Gastroesophageal sphincter (tissue), 4 donors: ENCODE data around the gene IGF2R. TPM values are rescaled to one million over a fixed set of nuclear protein-coding genes. Genes with fewer than 3 reads are reported as not detected.

Experiments used
- ATAC-seq: fragments of 150-250 bp; one replicate; pipeline ENCODE4 v1.9.1; 2016; ENCODE audit warnings: mild to moderate bottlenecking, moderate library complexity
- H3K27ac ChIP-seq, 4 donors: fragments of 200-600 bp; sonication (generic) in 3 of 4; 1 replicate in 3 of 4; 2 replicates in 1 of 4; pipeline ENCODE4 v1.5.1; 2016 to 2019
- H3K27me3 ChIP-seq: fragments of 200-600 bp; sonication (generic); one replicate; pipeline ENCODE4 v1.5.1; 2019
- H3K36me3 ChIP-seq, 2 donors: fragments of 200-600 bp; sonication (generic); one replicate each; pipeline ENCODE4 v1.5.1; 2019; ENCODE audit warnings: control low read depth in 1 of 2
- H3K4me1 ChIP-seq, 3 donors: fragments of 200-600 bp; sonication (generic); 1 replicate in 2 of 3; 2 replicates in 1 of 3; pipeline ENCODE4 v1.5.1; 2016 to 2019; ENCODE audit warnings: control low read depth in 2 of 3
- H3K4me3 ChIP-seq, 2 donors: fragments of 200-600 bp; sonication (generic); one replicate each; pipeline ENCODE4 v1.5.1; 2019; ENCODE audit warnings: mild to moderate bottlenecking in 1 of 2, moderate library complexity in 1 of 2
- H3K9me3 ChIP-seq, 3 donors: fragments of 200-600 bp; sonication (generic); one replicate each; pipeline ENCODE4 v1.5.1; 2017 to 2019; ENCODE audit warnings: control low read depth in 2 of 3
- CTCF ChIP-seq, 4 experiments: fragments of 200-600 bp in 2 of 4; fragments of 450-650 bp in 2 of 4; sonication (generic) in 1 of 4; IDR thresholded peaks; one replicate each; pipeline ENCODE4 v1.5.1; 2017 to 2019; ENCODE audit warnings: antibody characterized with exemption in 4 of 4, mild to moderate bottlenecking in 2 of 4, moderate library complexity in 2 of 4
- EP300 ChIP-seq: sonication (generic); formaldehyde crosslinking; IDR thresholded peaks from one replicate; pipeline ENCODE4 v1.6.1; 2017; ENCODE audit warnings: antibody characterized with exemption, mild to moderate bottlenecking
- POLR2A ChIP-seq, 2 donors: fragments of 450-650 bp; IDR thresholded peaks; one replicate each; pipeline ENCODE4 v1.6.1; 2017; ENCODE audit warnings: antibody characterized with exemption in 2 of 2, mild to moderate bottlenecking in 2 of 2, moderate library complexity in 1 of 2
- POLR2AphosphoS5 ChIP-seq: sonication (generic); formaldehyde crosslinking; IDR thresholded peaks from one replicate; pipeline ENCODE4 v1.6.1; 2017; ENCODE audit warnings: antibody characterized with exemption
- WGBS, 2 donors: methylation state at CpG; one replicate each; pipeline ENCODE4 v1.1.5; 2018; ENCODE audit warnings: low coverage in 1 of 2; 5-methylcytosine and 5-hydroxymethylcytosine counted together
- total RNA-seq, 4 donors: library from RNA; depleted of rRNA; stranded (reverse); fragments of >200 nt; gene quantifications; one replicate each; pipeline ENCODE4 v1.1.0, GENCODE V29; 2016

IGF2R gene
- total RNA-seq, 4 donors from 2014 or later, result 47.9 to 81.3 (median 52.7) TPM

GRCh38 chr6:160044687-160045086 is 75.8 kb downstream of the IGF2R start:
- WGBS, 2 donors, result 41 to 84% methylated on average over 5 of the region's 5 CpGs
- peaks cover 0 to 100% of the 10 kb centered on the region in 2 donors for H3K36me3 ChIP-seq
- no peak for ATAC-seq

GRCh38 chr6:160048471-160048870 is 79.6 kb downstream of the IGF2R start:
- peaks cover 0 to 100% of the 10 kb centered on the region in 2 donors for H3K36me3 ChIP-seq

More at GRCh38 chr6:160044687-160045086, 75.8 kb downstream of the IGF2R start:
- peaks cover 0 to 18% (median 3%) of the 10 kb centered on the region in 3 donors for H3K4me1 ChIP-seq
- no peak overlapping the region for H3K27ac ChIP-seq
- no peaks in the 10 kb centered on the region for H3K27me3 ChIP-seq
- H3K9me3 ChIP-seq, result no peaks in the 10 kb centered on the region
- no peak for TF ChIP-seq EP300
- TF ChIP-seq POLR2A (IDR thresholded peaks at IDR 0.05), result no peak
- no peak for TF ChIP-seq POLR2AphosphoS5
- no peak for TF ChIP-seq CTCF (IDR thresholded peaks at IDR 0.05)
- no peak overlapping the region for H3K4me3 ChIP-seq

GRCh38 chr6:160049346-160049745 is 80.5 kb downstream of the IGF2R start:
- no peak for ATAC-seq
- 82 to 84% methylated on average over 3 of the region's 9 CpGs for WGBS, 2 donors
- Histone ChIP-seq H3K27me3 (no peaks in the 10 kb centered on the region), H3K27ac (no peak overlapping the region), H3K4me1 (no peaks in the 10 kb centered on the region), H3K9me3 (no peaks in the 10 kb centered on the region), H3K36me3 (peaks cover 0 to 100% of the 10 kb centered on the region in 2 donors), H3K4me3 (no peak overlapping the region)
- TF ChIP-seq CTCF (IDR thresholded peaks at IDR 0.05) (no peak), POLR2A (IDR thresholded peaks at IDR 0.05) (no peak), POLR2AphosphoS5 (no peak), EP300 (no peak)

More at GRCh38 chr6:160048471-160048870, 79.6 kb downstream of the IGF2R start:
- 75 to 79% methylated on average over 3 to 6 of the region's 6 CpGs for WGBS, 2 donors
- Histone ChIP-seq H3K27ac (no peak overlapping the region), H3K4me1 (no peaks in the 10 kb centered on the region), H3K9me3 (no peaks in the 10 kb centered on the region), H3K4me3 (no peak overlapping the region), H3K27me3 (no peaks in the 10 kb centered on the region)
- ATAC-seq, result no peak
- TF ChIP-seq CTCF (IDR thresholded peaks at IDR 0.05) (no peak), POLR2A (IDR thresholded peaks at IDR 0.05) (no peak), POLR2AphosphoS5 (no peak), EP300 (no peak)

GRCh38 chr6:160050022-160050421 is 81.1 kb downstream of the IGF2R start:
- Histone ChIP-seq H3K27me3 (no peaks in the 10 kb centered on the region), H3K27ac (no peak overlapping the region), H3K4me1 (no peaks in the 10 kb centered on the region), H3K4me3 (no peak overlapping the region), H3K36me3 (peaks cover 0 to 100% of the 10 kb centered on the region in 2 donors), H3K9me3 (no peaks in the 10 kb centered on the region)
- TF ChIP-seq POLR2A (IDR thresholded peaks at IDR 0.05), result no peak
- TF ChIP-seq EP300, result no peak
- TF ChIP-seq CTCF (IDR thresholded peaks at IDR 0.05), result no peak
- TF ChIP-seq POLR2AphosphoS5, result no peak
- WGBS, 2 donors, result 86 to 90% methylated on average over 5 to 7 of the region's 7 CpGs
- no peak for ATAC-seq

GRCh38 chr6:160051390-160051789 is 82.5 kb downstream of the IGF2R start:
- no peaks in the 10 kb centered on the region for H3K9me3 ChIP-seq
- no peak overlapping the region for H3K27ac ChIP-seq
- H3K4me1 ChIP-seq, result no peaks in the 10 kb centered on the region
- H3K36me3 ChIP-seq, result peaks cover 0 to 100% of the 10 kb centered on the region in 2 donors
- H3K27me3 ChIP-seq, result no peaks in the 10 kb centered on the region
- no peak for ATAC-seq
- no peak overlapping the region for H3K4me3 ChIP-seq
- WGBS, 2 donors, result 94 to 100% methylated on average over 2 of the region's 2 CpGs
- TF ChIP-seq EP300, result no peak
- TF ChIP-seq POLR2AphosphoS5, result no peak
- no peak for TF ChIP-seq CTCF (IDR thresholded peaks at IDR 0.05)
- TF ChIP-seq POLR2A (IDR thresholded peaks at IDR 0.05), result no peak
